ENCODE data around the gene PPP1R9A.

PPP1R9A gene

DNA sequence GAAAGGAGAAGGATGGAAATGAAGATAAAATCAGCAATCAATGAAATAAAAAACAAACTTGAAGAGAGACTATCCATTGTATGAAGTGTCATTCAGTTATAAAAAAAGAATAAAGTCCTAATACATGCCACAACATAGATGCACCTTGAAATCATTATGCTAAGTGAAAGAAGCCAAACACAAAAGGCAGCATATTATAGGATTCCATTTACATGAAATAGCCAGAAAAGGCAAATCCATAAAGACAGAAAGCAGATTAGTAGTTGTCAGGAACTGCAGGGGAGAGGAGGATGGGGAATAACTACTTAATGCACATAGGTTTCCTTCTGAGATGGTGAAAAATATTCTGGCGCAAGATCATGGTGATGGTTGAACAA, 423.6 kb downstream of the PPP1R9A start:
- no peaks in the 10 kb centered on the region for H3K9me3 ChIP-seq (ENCODE audit: control insufficient read depth in 1 of 2, low read length in 2 of 2)
- peak overlapping the region in 1 of 2 donors; percentile 15 for H3K9ac ChIP-seq (ENCODE audit: low read depth in 1 of 2, low read length in 2 of 2)
- H3K36me3 ChIP-seq (ENCODE audit: control insufficient read depth in 1 of 2, insufficient read depth in 2 of 2, low read length in 2 of 2), result no peaks in the 10 kb centered on the region
- no peaks in the 10 kb centered on the region for H3K27me3 ChIP-seq (ENCODE audit: control insufficient read depth in 1 of 2, insufficient read depth in 2 of 2, low read length in 2 of 2)
- no peak overlapping the region for H3K27ac ChIP-seq (ENCODE audit: low read depth, low read length)
- H3K4me1 ChIP-seq (ENCODE audit: control insufficient read depth in 1 of 2, insufficient read depth in 2 of 2, low read length in 2 of 2), result no peaks in the 10 kb centered on the region
- peak overlapping the region; percentile 59 to 64 for H3K4me3 ChIP-seq (ENCODE audit: low read depth in 1 of 2, low read length in 2 of 2)

DNA sequence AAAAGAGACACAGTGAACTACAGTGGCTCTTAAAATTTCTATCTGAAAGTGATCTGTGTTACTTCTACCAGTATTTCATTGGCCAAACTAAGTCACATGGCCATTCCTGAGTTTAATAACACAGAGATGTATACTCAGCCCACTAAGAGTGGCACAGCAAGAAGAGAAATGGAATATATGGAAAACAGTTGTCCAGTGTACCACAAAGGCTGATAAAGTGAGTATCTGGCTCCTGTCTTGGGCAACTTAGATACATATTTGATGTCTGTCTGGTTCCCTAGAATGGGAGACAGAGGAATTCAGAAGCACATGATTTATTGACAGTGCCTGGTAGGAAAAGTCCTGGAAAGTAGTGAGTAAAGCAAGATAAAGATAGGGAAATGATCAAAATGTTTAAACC, 427.1 kb downstream of the PPP1R9A start:
- Histone ChIP-seq H3K9me3 (ENCODE audit: control insufficient read depth in 1 of 2, low read length in 2 of 2) (no peaks in the 10 kb centered on the region), H3K36me3 (ENCODE audit: control insufficient read depth in 1 of 2, insufficient read depth in 2 of 2, low read length in 2 of 2) (no peaks in the 10 kb centered on the region), H3K9ac (ENCODE audit: low read depth in 1 of 2, low read length in 2 of 2) (no peak overlapping the region), H3K27me3 (ENCODE audit: control insufficient read depth in 1 of 2, insufficient read depth in 2 of 2, low read length in 2 of 2) (no peaks in the 10 kb centered on the region), H3K27ac (ENCODE audit: low read depth, low read length) (no peak overlapping the region), H3K4me1 (ENCODE audit: control insufficient read depth in 1 of 2, insufficient read depth in 2 of 2, low read length in 2 of 2) (no peaks in the 10 kb centered on the region), H3K4me3 (ENCODE audit: low read depth in 1 of 2, low read length in 2 of 2) (no peak overlapping the region)

DNA sequence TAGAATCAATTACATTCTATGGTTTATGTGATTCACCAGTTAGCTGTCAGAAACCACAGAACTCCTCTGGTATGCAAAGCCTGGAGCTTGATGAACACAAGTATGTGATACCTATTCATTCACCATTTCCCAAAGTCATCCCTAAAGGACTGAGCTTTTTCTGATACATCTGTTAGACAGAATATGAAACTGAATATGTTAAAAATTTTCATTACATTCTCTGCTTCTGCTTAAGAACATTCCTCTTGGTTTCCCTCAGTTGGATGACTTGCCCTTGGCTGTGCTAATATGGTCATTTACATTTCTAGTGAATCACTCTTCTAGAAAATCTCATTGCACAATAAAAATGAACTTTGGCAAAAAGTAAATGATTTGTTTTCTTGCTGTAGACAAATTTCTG, 427.7 kb downstream of the PPP1R9A start:
- H3K4me1 ChIP-seq (ENCODE audit: control insufficient read depth in 1 of 2, insufficient read depth in 2 of 2, low read length in 2 of 2), result no peaks in the 10 kb centered on the region
- no peaks in the 10 kb centered on the region for H3K27me3 ChIP-seq (ENCODE audit: control insufficient read depth in 1 of 2, insufficient read depth in 2 of 2, low read length in 2 of 2)
- no peaks in the 10 kb centered on the region for H3K36me3 ChIP-seq (ENCODE audit: control insufficient read depth in 1 of 2, insufficient read depth in 2 of 2, low read length in 2 of 2)
- H3K9ac ChIP-seq (ENCODE audit: low read depth in 1 of 2, low read length in 2 of 2), result no peak overlapping the region
- no peak overlapping the region for H3K27ac ChIP-seq (ENCODE audit: low read depth, low read length)
- H3K4me3 ChIP-seq (ENCODE audit: low read depth in 1 of 2, low read length in 2 of 2), result no peak overlapping the region
- no peaks in the 10 kb centered on the region for H3K9me3 ChIP-seq (ENCODE audit: control insufficient read depth in 1 of 2, low read length in 2 of 2)

DNA sequence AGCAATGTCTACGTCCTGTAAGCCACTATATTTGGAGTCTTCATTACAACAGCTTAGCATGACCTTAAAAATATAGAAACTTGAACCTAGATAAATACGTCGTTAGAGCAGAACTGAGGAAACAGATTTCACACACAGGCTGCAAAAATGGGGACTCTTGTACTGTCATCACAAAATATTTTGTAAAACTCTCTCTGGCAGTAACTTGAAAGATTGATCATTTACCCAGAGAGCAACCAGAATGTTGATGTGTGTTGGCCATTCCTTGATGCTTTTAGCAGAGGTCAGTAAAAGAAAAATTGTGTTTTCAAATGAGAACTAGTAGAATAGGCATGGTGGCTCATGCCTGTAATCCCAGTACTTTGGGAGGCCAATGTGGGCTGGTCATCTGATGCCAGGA, 431.4 kb downstream of the PPP1R9A start:
- H3K27ac ChIP-seq (ENCODE audit: low read depth, low read length), result no peak overlapping the region
- no peaks in the 10 kb centered on the region for H3K36me3 ChIP-seq (ENCODE audit: control insufficient read depth in 1 of 2, insufficient read depth in 2 of 2, low read length in 2 of 2)
- no peak overlapping the region for H3K4me3 ChIP-seq (ENCODE audit: low read depth in 1 of 2, low read length in 2 of 2)
- H3K9me3 ChIP-seq (ENCODE audit: control insufficient read depth in 1 of 2, low read length in 2 of 2), result no peaks in the 10 kb centered on the region
- H3K4me1 ChIP-seq (ENCODE audit: control insufficient read depth in 1 of 2, insufficient read depth in 2 of 2, low read length in 2 of 2), result no peaks in the 10 kb centered on the region
- H3K9ac ChIP-seq (ENCODE audit: low read depth in 1 of 2, low read length in 2 of 2), result no peak overlapping the region
- no peaks in the 10 kb centered on the region for H3K27me3 ChIP-seq (ENCODE audit: control insufficient read depth in 1 of 2, insufficient read depth in 2 of 2, low read length in 2 of 2)

DNA sequence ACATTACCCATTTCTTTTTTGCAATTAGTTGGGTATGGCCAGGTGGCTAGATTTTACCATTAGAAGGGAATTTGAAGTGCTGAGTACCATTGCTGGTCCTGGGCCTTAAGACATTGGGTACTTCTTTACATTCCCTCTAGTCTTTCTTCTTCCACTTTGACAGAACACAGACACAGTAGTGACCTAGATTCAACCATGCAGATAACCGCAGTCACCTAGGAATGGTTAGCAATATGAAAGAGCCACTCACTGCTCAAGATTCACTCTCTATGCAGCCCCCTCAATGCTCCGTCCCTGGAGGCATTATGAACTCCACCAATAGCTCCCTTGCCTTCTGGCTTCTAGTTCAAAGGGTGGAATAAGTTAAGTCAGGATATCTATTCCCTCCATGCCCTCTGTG, 433.1 kb downstream of the PPP1R9A start:
- Histone ChIP-seq H3K36me3 (ENCODE audit: control insufficient read depth in 1 of 2, insufficient read depth in 2 of 2, low read length in 2 of 2) (no peaks in the 10 kb centered on the region), H3K9me3 (ENCODE audit: control insufficient read depth in 1 of 2, low read length in 2 of 2) (no peaks in the 10 kb centered on the region), H3K4me3 (ENCODE audit: low read depth in 1 of 2, low read length in 2 of 2) (no peak overlapping the region), H3K9ac (ENCODE audit: low read depth in 1 of 2, low read length in 2 of 2) (no peak overlapping the region), H3K27me3 (ENCODE audit: control insufficient read depth in 1 of 2, insufficient read depth in 2 of 2, low read length in 2 of 2) (no peaks in the 10 kb centered on the region), H3K27ac (ENCODE audit: low read depth, low read length) (no peak overlapping the region), H3K4me1 (ENCODE audit: control insufficient read depth in 1 of 2, insufficient read depth in 2 of 2, low read length in 2 of 2) (no peaks in the 10 kb centered on the region)

DNA sequence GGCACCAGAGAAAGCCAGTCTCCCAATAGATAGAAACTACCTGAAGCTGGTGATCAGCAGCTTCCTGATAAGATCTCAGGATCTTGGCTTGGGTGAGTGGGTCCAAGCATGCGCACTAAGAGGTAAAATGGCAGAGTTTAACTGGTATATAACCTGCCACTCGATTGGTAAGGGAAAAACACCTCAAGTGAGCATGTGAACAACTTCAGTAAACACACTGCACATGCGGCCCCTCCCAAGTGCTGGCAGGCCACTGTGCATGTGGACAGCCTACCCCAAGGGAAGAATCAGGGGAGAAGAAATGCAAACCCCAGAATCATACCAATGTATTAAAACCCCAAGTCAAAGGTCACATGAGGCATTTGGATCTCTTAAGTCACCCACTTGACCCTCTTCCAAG, 434.6 kb downstream of the PPP1R9A start:
- no peak overlapping the region for H3K4me3 ChIP-seq (ENCODE audit: low read depth in 1 of 2, low read length in 2 of 2)
- H3K9ac ChIP-seq (ENCODE audit: low read depth in 1 of 2, low read length in 2 of 2), result no peak overlapping the region
- no peaks in the 10 kb centered on the region for H3K36me3 ChIP-seq (ENCODE audit: control insufficient read depth in 1 of 2, insufficient read depth in 2 of 2, low read length in 2 of 2)
- H3K27me3 ChIP-seq (ENCODE audit: control insufficient read depth in 1 of 2, insufficient read depth in 2 of 2, low read length in 2 of 2), result no peaks in the 10 kb centered on the region
- no peaks in the 10 kb centered on the region for H3K9me3 ChIP-seq (ENCODE audit: control insufficient read depth in 1 of 2, low read length in 2 of 2)
- H3K27ac ChIP-seq (ENCODE audit: low read depth, low read length), result no peak overlapping the region
- H3K4me1 ChIP-seq (ENCODE audit: control insufficient read depth in 1 of 2, insufficient read depth in 2 of 2, low read length in 2 of 2), result no peaks in the 10 kb centered on the region

DNA sequence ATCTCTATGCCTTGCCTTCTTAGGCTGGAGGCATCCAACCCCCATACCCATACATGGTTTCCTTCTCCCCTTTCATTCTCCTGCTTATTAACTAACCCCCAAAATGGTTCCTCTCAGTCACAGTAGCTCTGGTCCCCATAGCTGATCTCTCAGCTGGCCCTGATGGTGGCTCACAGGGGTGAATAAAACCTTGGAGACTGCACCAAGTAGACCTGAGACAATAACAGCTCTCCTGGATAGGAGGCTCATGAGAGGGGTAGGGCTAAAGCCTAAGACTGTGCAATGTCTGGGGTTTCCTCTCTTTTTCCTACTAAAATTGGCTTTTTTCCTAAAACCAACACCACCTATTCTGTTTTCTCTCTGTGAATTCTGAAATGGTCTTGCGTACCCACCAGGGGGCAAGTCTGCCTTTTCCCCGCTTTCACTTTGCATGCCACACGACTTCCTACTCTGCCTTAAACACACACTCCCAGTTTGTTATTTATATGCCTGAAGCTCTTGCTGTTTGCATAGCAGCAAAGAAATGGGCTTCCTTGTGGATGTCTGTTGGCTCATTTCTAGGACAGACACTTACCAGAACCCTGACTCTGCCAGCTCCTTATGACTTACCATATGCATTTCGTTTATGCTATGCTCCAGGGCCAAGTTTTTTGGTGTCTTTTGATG, 435.4 kb downstream of the PPP1R9A start:
- Histone ChIP-seq H3K27ac (ENCODE audit: low read depth, low read length) (no peak overlapping the region), H3K36me3 (ENCODE audit: control insufficient read depth in 1 of 2, insufficient read depth in 2 of 2, low read length in 2 of 2) (no peaks in the 10 kb centered on the region), H3K4me1 (ENCODE audit: control insufficient read depth in 1 of 2, insufficient read depth in 2 of 2, low read length in 2 of 2) (no peaks in the 10 kb centered on the region), H3K27me3 (ENCODE audit: control insufficient read depth in 1 of 2, insufficient read depth in 2 of 2, low read length in 2 of 2) (no peaks in the 10 kb centered on the region), H3K4me3 (ENCODE audit: low read depth in 1 of 2, low read length in 2 of 2) (no peak overlapping the region), H3K9me3 (ENCODE audit: control insufficient read depth in 1 of 2, low read length in 2 of 2) (no peaks in the 10 kb centered on the region), H3K9ac (ENCODE audit: low read depth in 1 of 2, low read length in 2 of 2) (no peak overlapping the region)

All from duodenal mucosa (tissue), 2 donors.